CD4-positive, alpha-beta T cell treated with Interleukin-4 for 1 hour (primary cell): ENCODE results near the gene CELSR2.
"Not testable (repeated sequence)": the region's sequence is repeated elsewhere in the genome, so short reads cannot be mapped to it uniquely, and the experiment has no call there.

Experiments
- DNase-seq, 2 donors: peaks; one replicate each; pipeline ENCODE4 v3.0.0-alpha.2; 2020 to 2022

Gene CELSR2

GRCh38 chr1:109281680-109282496 is 32.5 kb downstream of the CELSR2 start:
- peak in 1 of 2 donors; percentile 22 for DNase-seq

DNA sequence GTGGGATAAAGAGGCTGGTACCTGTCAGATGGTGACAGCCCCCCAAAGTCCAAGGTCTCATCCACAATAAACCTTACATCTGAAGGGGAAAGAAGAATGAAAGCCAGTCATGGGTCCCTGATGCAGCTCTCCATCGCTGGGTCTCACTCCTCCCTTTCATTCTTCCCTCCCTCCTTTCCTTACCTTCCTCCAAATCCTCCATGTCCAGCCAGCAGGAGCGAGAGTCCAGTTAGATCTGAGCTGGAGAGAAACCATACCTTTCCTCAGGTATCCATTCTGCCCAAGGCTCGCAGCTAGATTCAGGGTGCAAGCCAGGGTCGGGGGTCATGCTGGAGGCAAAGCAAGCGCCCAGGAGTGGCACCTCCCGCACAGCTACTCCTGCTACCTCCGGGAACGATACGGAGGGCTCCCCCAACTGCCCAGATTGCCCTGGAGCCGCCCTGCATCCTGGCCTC is 33.2 kb downstream of the CELSR2 start:
- no peak for DNase-seq

DNA sequence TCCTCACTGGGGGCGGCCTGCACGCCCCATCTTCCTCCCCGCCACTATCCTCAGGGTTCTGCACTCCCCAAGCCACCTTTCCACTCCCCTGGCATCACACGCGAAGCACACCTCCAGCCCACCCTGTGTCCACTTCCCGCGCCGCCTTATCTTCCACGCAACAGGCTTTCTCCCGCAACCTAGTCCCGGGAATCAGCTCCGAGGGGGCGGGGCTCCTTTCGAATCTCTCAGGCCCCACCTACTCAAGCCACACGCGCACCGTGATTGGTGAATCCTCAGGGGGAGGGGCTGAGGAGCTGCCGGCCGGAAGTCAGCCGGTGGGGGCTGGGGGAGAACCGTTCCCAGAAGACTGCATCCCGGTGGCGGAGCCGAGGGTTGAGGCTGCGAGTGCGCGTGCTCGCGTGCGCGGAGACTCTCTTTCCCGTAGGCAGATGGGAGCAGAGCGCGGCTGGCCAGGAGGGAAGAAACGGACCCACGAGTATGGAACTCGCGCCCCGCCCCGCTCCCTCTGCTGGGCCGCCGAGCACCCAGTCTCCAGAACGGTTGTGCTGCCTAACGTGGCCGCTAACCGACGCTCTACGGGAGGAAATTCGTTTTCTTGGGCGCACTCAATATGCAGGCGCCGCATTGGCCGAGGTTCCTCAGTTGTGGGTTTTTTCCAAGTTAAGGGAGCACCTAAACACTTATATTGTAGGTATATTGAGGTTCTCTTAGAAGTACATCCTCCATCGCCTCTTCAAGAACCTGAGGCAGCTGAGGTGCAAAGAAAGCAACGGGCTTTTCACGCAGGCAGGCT is 33.8 kb downstream of the CELSR2 start, which contains the start of gene PSRC1:
Gene PSRC1 (minus strand): TSS at position 194 of the 796 bp plus-strand sequence.
- DNase-seq = peak; percentile 87 to 91

DNA sequence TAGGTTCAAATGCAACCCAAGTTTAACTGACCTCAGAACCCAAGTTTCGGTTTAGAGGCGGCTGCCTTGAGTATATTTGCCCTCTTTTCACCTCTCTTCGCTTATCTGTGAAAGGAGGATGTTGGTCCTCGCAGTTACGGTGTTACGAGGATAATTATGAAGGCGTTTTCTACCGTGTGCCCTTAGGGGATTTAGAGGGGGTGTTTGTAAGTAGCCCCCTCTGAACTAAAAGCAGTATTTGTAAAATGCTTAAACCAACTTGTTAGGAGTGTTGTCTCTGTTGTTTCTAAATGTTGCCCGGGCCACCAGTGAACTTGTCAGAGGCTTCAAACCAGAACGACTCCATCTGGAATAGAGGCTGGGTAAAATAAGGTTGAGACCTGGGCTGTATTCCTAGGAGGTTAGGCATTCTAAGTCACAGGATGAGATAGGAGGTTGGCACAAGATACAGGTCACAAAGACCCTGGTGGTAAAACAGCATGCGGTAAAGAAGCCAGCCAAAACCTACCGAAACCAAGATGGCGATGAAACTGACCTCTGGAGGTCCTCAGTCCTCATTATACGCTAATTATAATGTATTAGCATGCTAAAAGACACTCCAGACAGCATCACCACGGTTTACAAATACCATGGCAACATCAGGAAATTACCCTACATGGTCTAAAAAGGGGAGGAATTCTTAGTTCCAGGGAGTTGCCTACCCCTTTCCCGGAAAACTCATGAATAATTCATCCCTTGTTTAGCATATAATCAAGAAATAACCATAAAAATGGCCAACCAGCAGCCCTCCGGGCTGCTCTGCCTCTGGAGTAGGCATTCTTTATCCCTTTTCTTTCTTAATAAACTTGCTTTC is 34.6 kb downstream of the CELSR2 start:
- DNase-seq = no peak

- DNase-seq = not testable (repeated sequence)
Measured at GRCh38 chr1:109286762-109287161, 37.4 kb downstream of the CELSR2 start.

- no peak for DNase-seq
Measured at GRCh38 chr1:109290137-109290536, 40.8 kb downstream of the CELSR2 start.

GRCh38 chr1:109290998-109291397 is 41.7 kb downstream of the CELSR2 start:
- peak in 1 of 2 donors; percentile 45 for DNase-seq

GRCh38 chr1:109292364-109292763 is 43.0 kb downstream of the CELSR2 start:
- no peak for DNase-seq

DNA sequence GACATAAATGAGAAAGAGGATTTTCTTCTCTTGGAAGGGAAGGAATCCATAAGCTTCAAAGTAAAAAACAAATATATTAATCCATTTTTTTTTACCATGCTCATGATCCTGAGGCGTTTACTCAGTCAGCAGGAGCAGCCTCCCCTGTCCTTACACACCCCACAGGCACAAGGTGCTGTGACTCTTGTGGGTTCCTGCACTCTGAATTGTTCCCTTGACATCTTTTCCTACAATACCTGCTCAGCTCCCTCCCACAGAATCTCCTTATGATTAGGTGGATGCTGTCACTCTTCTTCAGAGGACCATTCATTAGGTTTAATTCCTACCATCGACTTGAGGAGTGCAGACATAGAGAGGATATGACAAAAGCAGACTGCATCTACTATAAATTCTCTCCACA is 43.7 kb downstream of the CELSR2 start:
- DNase-seq = no peak

DNA sequence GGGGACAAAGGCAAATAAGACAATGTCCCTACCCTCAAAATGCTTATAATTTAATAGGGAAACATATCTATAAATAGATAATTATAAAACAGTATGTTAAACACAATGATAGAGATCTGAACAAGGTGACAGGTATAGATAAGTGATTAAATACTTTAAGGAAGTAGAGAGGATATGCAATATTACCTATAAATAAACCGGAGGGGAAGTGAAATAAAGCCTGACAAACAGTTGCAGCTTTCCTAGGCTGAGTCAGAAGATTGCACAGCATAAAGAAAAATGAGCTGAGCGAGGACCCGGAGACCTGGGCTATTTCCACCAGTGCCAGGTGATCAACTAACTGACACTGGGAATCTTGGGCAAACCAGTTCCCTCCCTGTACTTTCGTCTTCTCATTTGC is 45.1 kb downstream of the CELSR2 start:
- no peak for DNase-seq

DNA sequence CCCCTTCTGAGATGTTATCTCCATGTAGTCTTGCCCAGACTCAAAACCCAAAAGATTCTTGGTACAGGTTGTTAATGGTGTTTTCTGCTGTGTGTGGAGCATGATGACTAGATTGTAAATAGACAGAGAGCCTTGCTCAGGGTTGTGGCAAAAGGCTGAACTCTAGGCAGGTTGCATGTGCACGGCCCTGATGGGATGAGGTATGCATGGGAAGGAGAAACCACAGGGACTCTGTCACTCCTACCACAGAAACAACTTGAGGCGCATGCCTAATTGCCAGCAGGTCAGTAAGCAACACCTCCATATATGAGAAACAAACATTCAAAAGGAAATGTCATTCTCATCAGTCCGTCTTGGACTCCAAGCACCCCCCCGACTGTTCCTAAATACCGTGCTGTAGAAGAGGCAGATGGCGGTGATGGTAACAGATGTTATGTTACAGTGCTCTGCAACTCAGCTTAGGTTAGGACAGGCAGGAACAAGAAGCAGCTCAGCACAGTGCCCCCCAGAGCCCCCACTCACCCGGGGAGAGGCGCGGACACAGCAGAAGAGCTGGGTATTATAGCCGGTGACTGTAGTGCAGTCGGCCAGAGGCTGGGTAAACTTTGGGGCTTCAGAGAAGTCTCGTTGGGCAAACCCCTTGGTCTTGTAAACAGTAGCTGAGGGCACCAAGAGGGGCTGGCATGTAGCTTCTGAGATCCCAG is 46.5 kb downstream of the CELSR2 start:
- no peak for DNase-seq

DNA sequence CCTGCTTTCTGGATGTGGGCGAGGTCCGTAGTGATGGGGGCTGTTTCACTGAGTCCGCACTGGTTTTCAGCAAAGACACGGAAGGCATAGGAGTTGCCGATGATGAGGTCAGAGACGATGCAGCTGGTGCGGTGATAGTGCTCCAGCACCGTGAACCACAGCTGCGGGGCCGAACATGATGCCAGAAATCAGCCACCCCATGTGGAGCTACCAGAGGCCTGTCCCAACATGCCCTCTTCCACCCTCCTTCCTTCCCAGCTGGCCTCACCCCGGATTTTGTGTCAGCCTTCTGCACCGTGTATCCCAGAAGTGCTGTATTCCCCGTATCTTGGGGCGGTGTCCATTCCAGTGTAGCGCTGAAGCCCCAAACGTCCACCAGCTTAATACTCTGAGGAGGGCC is 47.4 kb downstream of the CELSR2 start:
- no peak for DNase-seq

DNA sequence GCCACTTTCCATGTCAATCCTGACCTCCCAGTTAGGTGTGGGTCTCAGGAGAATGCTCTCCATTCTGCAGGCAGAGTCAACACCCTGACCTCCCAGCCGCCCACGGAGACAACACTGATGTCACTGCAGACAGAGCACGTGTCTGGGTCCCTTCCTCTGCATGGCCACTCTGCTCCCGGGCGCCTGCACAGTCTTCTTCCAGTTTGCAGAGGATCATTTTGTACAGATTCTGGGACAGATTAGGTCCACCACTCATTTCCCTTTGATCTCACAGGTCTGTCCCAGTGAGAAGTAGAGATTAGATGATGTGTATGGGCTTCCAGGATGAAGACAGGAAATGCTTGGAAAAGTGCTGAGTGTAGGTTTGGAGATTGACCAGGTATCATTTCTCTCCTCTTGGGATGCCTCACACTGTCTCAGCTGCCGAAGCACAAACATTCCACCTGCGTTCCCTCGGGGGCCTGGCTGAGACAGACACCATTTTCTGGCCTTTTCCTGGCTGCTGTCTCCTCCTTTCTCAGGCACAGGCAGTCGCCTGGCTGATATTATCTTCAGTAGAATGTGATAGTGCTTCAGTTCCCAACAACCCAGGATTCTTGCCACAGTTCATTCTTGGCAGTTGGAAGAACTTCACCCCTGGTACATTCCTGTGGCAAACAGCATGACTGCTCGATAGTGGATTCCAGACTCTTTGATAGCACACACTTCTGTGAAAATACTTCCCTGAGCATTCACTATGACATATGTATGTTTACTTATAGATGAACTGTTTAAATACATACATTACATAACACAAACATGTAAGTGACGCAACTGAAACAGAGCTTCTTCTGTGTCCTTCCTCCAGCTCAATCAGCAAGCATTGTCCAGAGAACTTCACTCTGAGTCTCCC is 49.6 kb downstream of the CELSR2 start:
- no peak for DNase-seq

DNA sequence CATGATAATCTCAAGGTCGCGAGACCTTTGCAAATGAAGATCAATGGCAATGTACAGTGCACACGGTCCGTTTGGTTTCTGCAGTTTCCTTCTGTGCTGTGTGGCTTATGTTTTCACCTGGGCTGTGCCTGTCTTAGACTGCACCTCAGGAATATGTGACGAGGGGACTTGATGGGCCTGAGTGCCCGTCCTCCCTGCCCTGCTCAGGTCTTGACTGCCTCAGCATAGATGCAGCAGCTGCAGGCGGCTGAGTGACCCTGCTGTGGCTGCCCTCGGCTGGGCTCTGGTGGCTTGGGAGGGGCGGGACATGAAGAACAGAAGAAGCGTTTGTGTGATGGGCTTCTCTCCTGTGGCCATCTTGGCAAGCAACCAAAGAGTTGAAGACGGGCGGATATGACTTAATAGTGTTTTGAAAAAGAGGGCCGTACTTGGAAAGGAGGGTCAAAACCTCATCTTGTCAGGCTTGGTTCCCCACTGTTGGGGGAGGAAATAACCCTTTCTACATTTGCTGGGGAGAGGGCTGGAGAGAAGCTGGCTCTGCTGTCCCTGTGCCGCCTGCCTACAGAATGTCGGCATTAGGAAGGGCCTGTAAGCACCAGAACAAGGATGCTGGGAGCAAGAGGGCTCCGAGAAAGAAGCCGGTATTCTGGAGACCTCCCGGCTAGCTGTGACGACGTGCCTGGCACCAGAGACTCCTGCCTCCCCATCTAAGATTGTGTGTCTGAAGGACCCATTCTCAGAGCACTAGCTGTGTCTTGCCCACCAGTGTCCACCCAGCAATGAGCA is 50.4 kb downstream of the CELSR2 start:
- no peak for DNase-seq

DNA sequence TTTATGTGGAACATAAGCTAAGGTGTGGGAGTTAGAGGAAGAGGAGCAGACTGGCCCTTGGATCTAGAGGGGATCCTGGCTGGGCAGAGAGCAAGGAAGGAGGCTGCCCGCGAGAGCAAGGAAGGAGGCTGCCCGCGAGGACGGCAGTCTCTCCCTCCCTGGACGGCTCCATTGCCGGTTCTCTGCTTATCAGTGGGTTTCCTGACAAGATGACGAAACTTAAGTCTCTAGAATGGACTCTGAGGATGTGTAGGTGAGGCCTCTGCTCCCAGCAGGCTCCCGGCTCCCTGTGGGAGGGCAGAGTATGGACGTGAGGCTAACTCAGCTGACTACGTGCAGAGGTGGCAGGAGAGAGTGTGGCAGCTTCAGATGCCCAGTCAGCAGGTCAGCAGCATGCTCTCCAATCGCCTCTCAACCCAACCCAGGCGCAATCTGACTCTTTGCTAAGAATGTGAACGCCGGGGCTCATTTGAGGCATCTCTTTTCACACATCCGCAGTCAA is 51.4 kb downstream of the CELSR2 start:
- DNase-seq = no peak

GRCh38 chr1:109301874-109302273 is 52.5 kb downstream of the CELSR2 start:
- DNase-seq = no peak

- no peak for DNase-seq
Measured at GRCh38 chr1:109304226-109304920, 55.0 kb downstream of the CELSR2 start.

GRCh38 chr1:109305991-109306390 is 56.7 kb downstream of the CELSR2 start:
- DNase-seq = not testable (repeated sequence)

DNA sequence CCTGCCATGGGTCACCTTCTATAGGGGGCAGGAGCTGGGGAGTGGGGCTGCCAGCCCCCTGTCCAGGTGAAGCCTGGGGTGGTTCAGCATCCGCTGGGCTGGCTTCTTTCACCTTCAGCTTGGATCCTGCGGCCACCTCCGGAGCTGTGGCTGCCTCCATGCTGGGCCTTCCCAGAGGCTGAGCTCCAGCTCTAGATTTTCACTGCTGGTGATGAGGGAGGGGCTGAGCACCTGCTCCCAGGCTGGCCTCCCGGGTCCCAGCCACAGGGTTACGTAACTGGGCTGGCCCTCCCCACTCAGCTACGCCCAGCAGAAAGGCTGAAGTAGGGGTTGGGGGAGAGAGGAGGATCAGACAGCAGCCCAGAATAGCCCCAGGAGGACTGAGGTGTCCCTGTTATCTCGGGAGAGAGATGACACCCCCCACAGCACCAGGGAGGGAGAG is 57.5 kb downstream of the CELSR2 start, which contains the start of gene MYBPHL:
Gene MYBPHL (minus strand): TSS at position 180 of the 442 bp plus-strand sequence. CDS start 20 bp downstream, at position 160.
- no peak for DNase-seq
